Measurements from ENCODE around the gene CLK4. TPM values are rescaled to one million over a fixed set of nuclear protein-coding genes. Genes with fewer than 3 reads are reported as not detected.

The CLK4 gene
- total RNA-seq, 3 donors from 2014 or later (not counting 1 experiment from before 2014, with no cell fraction given): 71.2 to 81.8 (median 78.0) TPM

GRCh38 chr5:178577376-178577839 lies 49.4 kb downstream of the CLK4 start:
- Mint-ChIP-seq H3K36me3 (no peaks in the 10 kb centered on the region), H3K9me3 (no peaks in the 10 kb centered on the region), H3K4me3 (no peak overlapping the region), H3K27me3 (ENCODE audit: low read depth in 2 of 2) (peaks cover 33 to 51% of the 10 kb centered on the region in 2 donors), H3K27ac (no peak overlapping the region), H3K4me1 (no peaks in the 10 kb centered on the region)
- 25% methylated on average over 31 of the region's 31 CpGs for WGBS (ENCODE audit: insufficient coverage)
- Histone ChIP-seq H3K27me3 (ENCODE audit: control insufficient read depth, insufficient read depth, low read length) (peaks cover 6% of the 10 kb centered on the region), H3K27ac (ENCODE audit: low read length) (no peak overlapping the region), H3K4me1 (ENCODE audit: control insufficient read depth, insufficient read depth, low read length) (no peaks in the 10 kb centered on the region), H3K36me3 (ENCODE audit: control insufficient read depth, insufficient read depth, low read length) (no peaks in the 10 kb centered on the region), H3K9me3 (ENCODE audit: control insufficient read depth, insufficient read depth, low read length) (no peaks in the 10 kb centered on the region), H3K4me3 (ENCODE audit: low read length) (no peak overlapping the region)
- intact Hi-C loops (cut with micrococcal nuclease): no loop called here
- ATAC-seq (no peak), DNase-seq (no peak)
- no peak for TF ChIP-seq CTCF (IDR thresholded peaks at IDR 0.05)

GRCh38 chr5:178576591-178577351 lies 50.1 kb downstream of the CLK4 start:
- no peak for TF ChIP-seq CTCF (IDR thresholded peaks at IDR 0.05)
- Histone ChIP-seq H3K27ac (ENCODE audit: low read length) (no peak overlapping the region), H3K27me3 (ENCODE audit: control insufficient read depth, insufficient read depth, low read length) (peaks cover 6% of the 10 kb centered on the region), H3K4me3 (ENCODE audit: low read length) (no peak overlapping the region), H3K36me3 (ENCODE audit: control insufficient read depth, insufficient read depth, low read length) (no peaks in the 10 kb centered on the region), H3K9me3 (ENCODE audit: control insufficient read depth, insufficient read depth, low read length) (no peaks in the 10 kb centered on the region), H3K4me1 (ENCODE audit: control insufficient read depth, insufficient read depth, low read length) (no peaks in the 10 kb centered on the region)
- H3K9me3 Mint-ChIP-seq: peaks cover 0 to 3% of the 10 kb centered on the region in 2 donors
- intact Hi-C loops (cut with micrococcal nuclease): no loop called here
- no peaks in the 10 kb centered on the region for H3K4me1 Mint-ChIP-seq
- ATAC-seq (no peak), DNase-seq (no peak)
- no peak overlapping the region for H3K4me3 Mint-ChIP-seq
- H3K27ac Mint-ChIP-seq: no peak overlapping the region
- 7% methylated on average over 92 of the region's 92 CpGs for WGBS (ENCODE audit: insufficient coverage)
- peaks cover 35 to 51% of the 10 kb centered on the region in 2 donors for H3K27me3 Mint-ChIP-seq (ENCODE audit: low read depth in 2 of 2)
- H3K36me3 Mint-ChIP-seq: no peaks in the 10 kb centered on the region

GRCh38 chr5:178573216-178573615 lies 53.6 kb downstream of the CLK4 start:
- WGBS (ENCODE audit: insufficient coverage): 96% methylated on average over 5 of the region's 7 CpGs
- Histone ChIP-seq H3K9me3 (ENCODE audit: control insufficient read depth, insufficient read depth, low read length) (no peaks in the 10 kb centered on the region), H3K27ac (ENCODE audit: low read length) (no peak overlapping the region), H3K4me1 (ENCODE audit: control insufficient read depth, insufficient read depth, low read length) (no peaks in the 10 kb centered on the region), H3K27me3 (ENCODE audit: control insufficient read depth, insufficient read depth, low read length) (peaks cover 6% of the 10 kb centered on the region), H3K36me3 (ENCODE audit: control insufficient read depth, insufficient read depth, low read length) (no peaks in the 10 kb centered on the region), H3K4me3 (ENCODE audit: low read length) (no peak overlapping the region)
- H3K4me3 Mint-ChIP-seq: no peak overlapping the region
- peaks cover 38 to 54% of the 10 kb centered on the region in 2 donors for H3K27me3 Mint-ChIP-seq (ENCODE audit: low read depth in 2 of 2)
- DNase-seq (no peak), ATAC-seq (no peak)
- intact Hi-C loops (cut with micrococcal nuclease): no loop called here
- H3K9me3 Mint-ChIP-seq: peaks cover 0 to 3% of the 10 kb centered on the region in 2 donors
- H3K4me1 Mint-ChIP-seq: peaks cover 0 to 4% of the 10 kb centered on the region in 2 donors
- H3K36me3 Mint-ChIP-seq: no peaks in the 10 kb centered on the region
- H3K27ac Mint-ChIP-seq: no peak overlapping the region
- TF ChIP-seq CTCF (IDR thresholded peaks at IDR 0.05): no peak

Data from natural killer cell (primary cell).